Epithelial cell of proximal tubule (primary cell): Measurements from ENCODE around the gene CPAMD8. TPM values are rescaled to one million over a fixed set of nuclear protein-coding genes. Genes with fewer than 3 reads are reported as not detected.

Experiments used
- DNase-seq: peaks from one replicate; pipeline ENCODE4 v3.0.0-alpha.2; 2011; ENCODE audit warnings: low read depth
- H3K4me3 ChIP-seq: 2 replicates; pipeline ENCODE4 v1.5.1; 2011; ENCODE audit warnings: low read depth, mild to moderate bottlenecking, low read length
- CTCF ChIP-seq: conservative IDR thresholded peaks from 2 replicates; pipeline ENCODE4 v1.5.1; 2012; ENCODE audit warnings: low read depth, mild to moderate bottlenecking, low read length
- total RNA-seq: library from RNA; depleted of rRNA; stranded (reverse); fragments of >200 nt; gene quantifications from 2 replicates; pipeline ENCODE4 v1.2.3, GENCODE V29; 2015

Gene CPAMD8
- total RNA-seq, 1 donor from 2014 or later, result 8.2 TPM

GRCh38 chr19:17041976-17042375, 15.4 kb upstream of the CPAMD8 start:
- H3K4me3 ChIP-seq, result no peak overlapping the region
- no peak for TF ChIP-seq CTCF
- no peak for DNase-seq

GRCh38 chr19:17037966-17038500, 11.4 kb upstream of the CPAMD8 start:
- TF ChIP-seq CTCF, result no peak
- DNase-seq, result no peak
- H3K4me3 ChIP-seq, result no peak overlapping the region

GRCh38 chr19:17037184-17037583, 10.6 kb upstream of the CPAMD8 start:
- no peak overlapping the region for H3K4me3 ChIP-seq
- no peak for TF ChIP-seq CTCF
- no peak for DNase-seq

GRCh38 chr19:17036640-17037039, 10.0 kb upstream of the CPAMD8 start:
- H3K4me3 ChIP-seq, result no peak overlapping the region
- TF ChIP-seq CTCF, result no peak
- DNase-seq, result no peak

GRCh38 chr19:17035842-17036424, 9.3 kb upstream of the CPAMD8 start:
- H3K4me3 ChIP-seq, result no peak overlapping the region
- no peak for TF ChIP-seq CTCF
- no peak for DNase-seq

GRCh38 chr19:17031741-17032140, 5.1 kb upstream of the CPAMD8 start:
- TF ChIP-seq CTCF, result no peak
- H3K4me3 ChIP-seq, result no peak overlapping the region
- no peak for DNase-seq

- DNase-seq, result no peak
- H3K4me3 ChIP-seq, result no peak overlapping the region
- no peak for TF ChIP-seq CTCF
Measured at GRCh38 chr19:17027535-17027975, 945 bp upstream of the CPAMD8 start.
